ENCODE measurements around the gene TDRD1.

Gene TDRD1

DNA sequence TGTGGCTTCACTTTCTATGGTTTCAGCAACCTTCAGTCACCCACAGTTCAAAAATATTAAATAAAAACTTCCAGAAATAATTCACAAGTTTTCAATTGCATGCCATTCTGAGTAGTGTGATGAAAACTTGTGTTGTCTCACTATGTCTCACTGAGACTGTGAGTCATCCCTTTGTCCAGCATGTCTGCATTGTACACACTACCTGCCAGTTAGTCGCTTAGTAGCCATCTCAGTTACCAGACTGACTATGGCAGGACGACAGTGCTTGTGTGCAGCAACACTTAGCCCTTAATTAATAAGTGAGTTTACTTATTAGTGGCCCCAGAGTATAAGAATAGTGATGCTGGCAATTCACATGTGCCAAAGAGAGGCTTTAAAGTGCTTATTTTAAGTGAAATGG is 27.7 kb upstream of the TDRD1 start:
- TF ChIP-seq, protein P1, sequence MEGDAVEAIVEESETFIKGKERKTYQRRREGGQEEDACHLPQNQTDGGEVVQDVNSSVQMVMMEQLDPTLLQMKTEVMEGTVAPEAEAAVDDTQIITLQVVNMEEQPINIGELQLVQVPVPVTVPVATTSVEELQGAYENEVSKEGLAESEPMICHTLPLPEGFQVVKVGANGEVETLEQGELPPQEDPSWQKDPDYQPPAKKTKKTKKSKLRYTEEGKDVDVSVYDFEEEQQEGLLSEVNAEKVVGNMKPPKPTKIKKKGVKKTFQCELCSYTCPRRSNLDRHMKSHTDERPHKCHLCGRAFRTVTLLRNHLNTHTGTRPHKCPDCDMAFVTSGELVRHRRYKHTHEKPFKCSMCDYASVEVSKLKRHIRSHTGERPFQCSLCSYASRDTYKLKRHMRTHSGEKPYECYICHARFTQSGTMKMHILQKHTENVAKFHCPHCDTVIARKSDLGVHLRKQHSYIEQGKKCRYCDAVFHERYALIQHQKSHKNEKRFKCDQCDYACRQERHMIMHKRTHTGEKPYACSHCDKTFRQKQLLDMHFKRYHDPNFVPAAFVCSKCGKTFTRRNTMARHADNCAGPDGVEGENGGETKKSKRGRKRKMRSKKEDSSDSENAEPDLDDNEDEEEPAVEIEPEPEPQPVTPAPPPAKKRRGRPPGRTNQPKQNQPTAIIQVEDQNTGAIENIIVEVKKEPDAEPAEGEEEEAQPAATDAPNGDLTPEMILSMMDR (IDR thresholded peaks at IDR 0.05; ENCODE audit: extremely low read depth, missing control alignments): no peak
- no peak for DNase-seq (ENCODE audit: low spot score)

DNA sequence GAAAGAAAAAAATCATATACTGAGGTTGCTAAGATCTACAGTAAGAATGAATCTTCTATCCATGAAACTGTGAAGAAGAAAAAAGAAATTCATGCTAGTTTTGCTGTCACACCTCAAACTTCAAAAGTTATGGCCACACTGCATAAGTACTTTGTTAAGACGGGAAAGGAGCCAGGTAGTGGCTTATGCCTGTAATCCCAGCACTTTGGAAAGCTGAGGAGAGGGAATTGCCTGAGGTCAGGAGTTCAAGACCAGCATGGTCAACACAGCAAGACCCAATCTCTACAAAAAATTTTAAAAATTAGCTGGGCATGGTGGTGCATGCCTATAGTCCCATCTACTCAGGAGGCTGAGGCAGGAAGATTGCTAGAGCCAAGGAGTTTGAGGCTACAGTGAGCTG is 27.3 kb upstream of the TDRD1 start:
- TF ChIP-seq, protein P1 (IDR thresholded peaks at IDR 0.05; ENCODE audit: extremely low read depth, missing control alignments): no peak
- no peak for DNase-seq (ENCODE audit: low spot score)

DNA sequence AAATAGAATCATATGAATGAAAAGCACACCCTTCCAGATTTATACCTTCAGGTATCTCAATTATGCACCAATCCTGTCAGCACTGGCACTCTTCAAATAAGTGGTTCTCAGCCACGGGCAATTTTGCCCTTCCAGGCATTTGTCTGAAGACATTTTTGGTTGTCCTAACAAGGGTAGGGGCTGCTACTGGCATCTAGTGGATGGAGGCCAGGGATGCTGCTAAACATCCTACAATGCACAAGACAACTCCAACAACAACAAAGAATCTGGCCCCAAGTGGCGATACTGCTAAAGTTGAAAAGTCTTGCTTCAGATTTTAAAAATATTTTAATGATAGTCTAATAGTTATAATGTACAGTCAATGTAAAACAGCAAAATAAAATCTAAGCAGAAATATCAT is 21.2 kb upstream of the TDRD1 start:
- TF ChIP-seq, protein P1 (IDR thresholded peaks at IDR 0.05; ENCODE audit: extremely low read depth, missing control alignments): no peak
- DNase-seq (ENCODE audit: low spot score): no peak

DNA sequence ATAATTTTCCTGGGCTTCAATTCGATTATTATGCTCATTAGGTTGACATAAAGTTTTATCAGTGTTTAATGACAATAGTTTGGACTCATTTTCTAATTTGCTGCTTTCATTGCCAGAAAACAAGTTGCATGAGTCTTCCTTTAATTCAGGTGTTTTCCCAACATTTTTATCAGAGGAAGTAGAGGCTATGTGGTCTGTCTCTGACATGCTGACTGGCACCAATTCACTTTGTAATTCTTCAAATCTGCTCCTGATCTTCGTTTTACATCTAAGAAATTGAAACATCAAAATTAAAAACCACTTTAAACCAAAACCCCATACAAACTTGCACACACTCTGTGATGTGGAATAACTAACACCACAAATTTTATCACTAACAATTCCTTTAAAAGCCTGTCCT is 16.1 kb upstream of the TDRD1 start:
- TF ChIP-seq, protein P1 (IDR thresholded peaks at IDR 0.05; ENCODE audit: extremely low read depth, missing control alignments): no peak
- DNase-seq (ENCODE audit: low spot score): no peak

DNA sequence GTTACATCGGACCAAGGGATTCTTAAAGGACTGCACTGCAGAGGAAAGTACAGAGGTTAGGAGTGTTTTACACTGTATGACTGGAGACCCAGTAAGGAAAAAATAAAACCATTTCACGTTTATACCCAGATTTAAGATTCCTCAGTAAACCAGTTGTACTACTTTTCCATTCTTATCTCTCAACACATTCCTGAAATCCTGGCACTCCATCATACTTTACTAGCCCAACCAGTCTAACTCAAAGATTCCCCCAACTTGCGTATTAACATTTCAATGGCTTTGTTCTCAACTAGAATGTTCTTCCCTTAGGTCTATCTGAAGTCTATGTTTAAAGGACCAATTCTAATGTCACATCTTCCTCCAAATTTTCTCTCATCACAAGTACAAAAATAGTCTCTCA is 13.1 kb upstream of the TDRD1 start:
- no peak for DNase-seq (ENCODE audit: low spot score)
- TF ChIP-seq, protein P1 (IDR thresholded peaks at IDR 0.05; ENCODE audit: extremely low read depth, missing control alignments): no peak

DNA sequence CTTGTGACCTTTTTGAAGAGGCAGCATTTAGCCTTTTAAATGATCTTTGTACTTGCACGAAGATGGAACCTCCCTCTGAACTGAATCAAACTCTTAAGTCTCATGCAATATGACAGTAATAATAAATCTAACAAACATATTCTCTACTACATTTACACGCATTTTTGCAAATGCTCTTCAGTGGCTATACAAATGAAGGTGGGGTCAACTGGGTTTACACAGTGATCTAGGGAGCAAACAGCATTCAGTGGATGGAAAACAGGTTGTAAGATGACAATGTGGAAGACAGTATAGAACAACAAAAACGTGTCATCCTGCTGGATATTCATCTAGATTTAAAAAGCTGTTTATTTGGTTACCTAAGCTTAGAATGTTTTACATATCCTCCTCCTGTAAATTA is 12.7 kb upstream of the TDRD1 start:
- TF ChIP-seq, protein P1 (IDR thresholded peaks at IDR 0.05; ENCODE audit: extremely low read depth, missing control alignments): no peak
- no peak for DNase-seq (ENCODE audit: low spot score)

DNA sequence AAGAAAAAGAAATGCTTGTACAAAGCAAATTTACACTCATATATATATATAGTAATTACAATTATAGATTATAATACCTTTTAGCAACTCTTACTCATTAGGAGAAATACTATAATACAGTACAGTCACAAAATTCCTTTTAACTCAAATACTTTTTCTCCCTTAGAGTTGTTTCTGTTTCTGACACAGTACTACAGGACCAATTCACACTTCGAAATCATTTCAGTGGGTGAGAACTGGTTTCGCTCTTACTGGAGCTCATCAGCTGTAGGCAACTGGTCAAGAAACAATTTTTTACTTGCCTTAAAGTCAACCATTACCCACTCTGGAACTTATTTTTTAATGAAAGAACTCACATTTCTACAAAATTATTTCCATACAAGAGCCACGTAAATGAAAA is 11.2 kb upstream of the TDRD1 start:
- TF ChIP-seq, protein P1 (IDR thresholded peaks at IDR 0.05; ENCODE audit: extremely low read depth, missing control alignments): no peak
- no peak for DNase-seq (ENCODE audit: low spot score)

Measured in GM20000 (cell line).